22Rv1 (cell line): ENCODE results near the gene HSPA12A.

Experiments used
- ZFX ChIP-seq: fragments of 450-650 bp; IDR thresholded peaks from 2 replicates; pipeline ENCODE4 v1.6.1; 2017; ENCODE audit warnings: antibody characterized with exemption, borderline replicate concordance
- TF ChIP-seq, protein P1 (sequence below): fragments of 450-650 bp; IDR thresholded peaks from 2 replicates; pipeline ENCODE4 v1.5.1; 2017; ENCODE audit warnings: mild to moderate bottlenecking

DNA sequence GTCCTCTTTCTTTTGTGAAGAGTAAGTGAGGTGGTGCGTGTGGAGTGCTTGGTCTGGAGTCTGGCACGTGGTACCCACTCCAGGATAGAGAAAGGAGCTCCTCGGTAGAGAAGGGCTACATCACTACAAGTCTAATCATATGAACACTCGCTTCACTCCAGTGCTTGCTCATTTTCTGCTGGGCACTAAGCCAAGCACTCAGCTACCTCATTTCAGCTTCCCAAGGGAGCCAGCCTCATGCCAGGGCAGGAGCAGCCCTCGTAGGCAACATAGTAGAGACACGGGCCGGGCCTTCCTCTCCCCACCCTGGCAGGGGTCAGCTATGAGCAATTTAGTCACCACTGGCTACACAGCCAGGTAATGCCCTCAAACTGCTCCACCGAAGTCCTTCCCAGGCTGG lies 11.4 kb upstream of the HSPA12A start:
- TF ChIP-seq, protein P1, sequence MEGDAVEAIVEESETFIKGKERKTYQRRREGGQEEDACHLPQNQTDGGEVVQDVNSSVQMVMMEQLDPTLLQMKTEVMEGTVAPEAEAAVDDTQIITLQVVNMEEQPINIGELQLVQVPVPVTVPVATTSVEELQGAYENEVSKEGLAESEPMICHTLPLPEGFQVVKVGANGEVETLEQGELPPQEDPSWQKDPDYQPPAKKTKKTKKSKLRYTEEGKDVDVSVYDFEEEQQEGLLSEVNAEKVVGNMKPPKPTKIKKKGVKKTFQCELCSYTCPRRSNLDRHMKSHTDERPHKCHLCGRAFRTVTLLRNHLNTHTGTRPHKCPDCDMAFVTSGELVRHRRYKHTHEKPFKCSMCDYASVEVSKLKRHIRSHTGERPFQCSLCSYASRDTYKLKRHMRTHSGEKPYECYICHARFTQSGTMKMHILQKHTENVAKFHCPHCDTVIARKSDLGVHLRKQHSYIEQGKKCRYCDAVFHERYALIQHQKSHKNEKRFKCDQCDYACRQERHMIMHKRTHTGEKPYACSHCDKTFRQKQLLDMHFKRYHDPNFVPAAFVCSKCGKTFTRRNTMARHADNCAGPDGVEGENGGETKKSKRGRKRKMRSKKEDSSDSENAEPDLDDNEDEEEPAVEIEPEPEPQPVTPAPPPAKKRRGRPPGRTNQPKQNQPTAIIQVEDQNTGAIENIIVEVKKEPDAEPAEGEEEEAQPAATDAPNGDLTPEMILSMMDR, result no peak
- TF ChIP-seq ZFX, result no peak
